ENCODE results near the gene CFAP74. TPM values are rescaled to one million over a fixed set of nuclear protein-coding genes. Genes with fewer than 3 reads are reported as not detected.

CFAP74 gene
- total and polyA plus RNA-seq, 2 of the 4 experiments (the other 2 are of a cell fraction) = not detected

GRCh38 chr1:2050461-2050792 lies 46.8 kb upstream of the CFAP74 start:
- POLR2A ChIA-PET (ENCODE audit: unreplicated experiment) = no interaction called here
- Histone ChIP-seq H2BK120ac (ENCODE audit: low read depth, low read length) (no peak overlapping the region), H2AFZ (replicated peaks; ENCODE audit: low read length, poor library complexity) (no peak overlapping the region), H2BK15ac (ENCODE audit: low read depth, low read length) (no peak overlapping the region), H3K4me1 (ENCODE audit: control insufficient read depth, insufficient read depth, low read length) (no peaks in the 10 kb centered on the region), H3K9me1 (ENCODE audit: insufficient read depth, low read length) (no peaks in the 10 kb centered on the region), H3K36me3 (ENCODE audit: control insufficient read depth, insufficient read depth, low read length) (no peaks in the 10 kb centered on the region), H2AK5ac (ENCODE audit: low read depth, low read length) (no peak overlapping the region), H4K91ac (ENCODE audit: insufficient read depth, low read depth, low read length) (no peak overlapping the region), H4K20me1 (ENCODE audit: insufficient read depth, low read length) (no peaks in the 10 kb centered on the region; the same call in 1 of the 2 replicates), H3K4ac (ENCODE audit: low read depth, low read length) (no peak overlapping the region), H3K9ac (ENCODE audit: low read depth, low read length) (no peak overlapping the region), H3K27me3 (ENCODE audit: control insufficient read depth, insufficient read depth, low read length) (peaks cover 61% of the 10 kb centered on the region), H3K79me1 (ENCODE audit: low read depth in 1 of 2, low read length in 2 of 2) (no peaks in the 10 kb centered on the region), H3K18ac (ENCODE audit: low read depth, low read length) (no peak overlapping the region), H3K23ac (ENCODE audit: low read depth, low read length) (no peak overlapping the region), H3K27ac (ENCODE audit: insufficient read depth, low read length) (no peak overlapping the region), H3K14ac (replicated peaks; ENCODE audit: low read depth, low read length) (no peak overlapping the region), H4K8ac (ENCODE audit: low read depth in 2 of 2, low read length in 2 of 2) (no peak overlapping the region), H2BK5ac (ENCODE audit: low read depth, low read length, poor library complexity, severe bottlenecking) (no peak overlapping the region), H3K4me3 (ENCODE audit: insufficient read depth, low read depth, low read length) (no peak overlapping the region), H4K5ac (ENCODE audit: low read depth, low read length) (no peak overlapping the region), H2AK9ac (replicated peaks; ENCODE audit: low read depth, low read length, poor library complexity) (no peak overlapping the region), H2BK20ac (ENCODE audit: low read depth, low read length) (no peak overlapping the region), H3K9me3 (ENCODE audit: control insufficient read depth, insufficient read depth, low read length) (no peaks in the 10 kb centered on the region; the same call in 1 of the 2 replicates), H3K4me2 (ENCODE audit: low read depth, low read length) (no peak overlapping the region), H3K56ac (ENCODE audit: extremely low read depth, insufficient read depth, low read length) (no peak overlapping the region)
- BruUV-seq (replicated peaks) = no TSS peak
- ATAC-seq (ENCODE audit: low read depth) (no peak), DNase-seq (no peak)
- TF ChIP-seq, protein P1, sequence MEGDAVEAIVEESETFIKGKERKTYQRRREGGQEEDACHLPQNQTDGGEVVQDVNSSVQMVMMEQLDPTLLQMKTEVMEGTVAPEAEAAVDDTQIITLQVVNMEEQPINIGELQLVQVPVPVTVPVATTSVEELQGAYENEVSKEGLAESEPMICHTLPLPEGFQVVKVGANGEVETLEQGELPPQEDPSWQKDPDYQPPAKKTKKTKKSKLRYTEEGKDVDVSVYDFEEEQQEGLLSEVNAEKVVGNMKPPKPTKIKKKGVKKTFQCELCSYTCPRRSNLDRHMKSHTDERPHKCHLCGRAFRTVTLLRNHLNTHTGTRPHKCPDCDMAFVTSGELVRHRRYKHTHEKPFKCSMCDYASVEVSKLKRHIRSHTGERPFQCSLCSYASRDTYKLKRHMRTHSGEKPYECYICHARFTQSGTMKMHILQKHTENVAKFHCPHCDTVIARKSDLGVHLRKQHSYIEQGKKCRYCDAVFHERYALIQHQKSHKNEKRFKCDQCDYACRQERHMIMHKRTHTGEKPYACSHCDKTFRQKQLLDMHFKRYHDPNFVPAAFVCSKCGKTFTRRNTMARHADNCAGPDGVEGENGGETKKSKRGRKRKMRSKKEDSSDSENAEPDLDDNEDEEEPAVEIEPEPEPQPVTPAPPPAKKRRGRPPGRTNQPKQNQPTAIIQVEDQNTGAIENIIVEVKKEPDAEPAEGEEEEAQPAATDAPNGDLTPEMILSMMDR (conservative IDR thresholded peaks at IDR 0.05; ENCODE audit: low read depth, low read length) = no peak
- TF ChIP-seq FOS (IDR thresholded peaks at IDR 0.05; ENCODE audit: low read depth, low read length) (no peak), NFE2L2 (IDR thresholded peaks at IDR 0.05; ENCODE audit: low read depth, low read length) (no peak), CEBPB (IDR thresholded peaks at IDR 0.05; ENCODE audit: low read depth, low read length) (no peak), MAFK (IDR thresholded peaks at IDR 0.05; ENCODE audit: low read depth, low read length) (no peak), MAZ (IDR thresholded peaks at IDR 0.05; ENCODE audit: borderline replicate concordance, low read depth, low read length) (no peak), CHD1 (IDR thresholded peaks at IDR 0.05; ENCODE audit: low read depth, low read length) (no peak), MXI1 (IDR thresholded peaks at IDR 0.05; ENCODE audit: borderline replicate concordance, low read depth, low read length) (no peak), SMC3 (IDR thresholded peaks at IDR 0.05; ENCODE audit: low read depth, low read length) (no peak), POLR2A (IDR thresholded peaks at IDR 0.05; ENCODE audit: low read depth, low read length) (no peak), RFX5 (IDR thresholded peaks at IDR 0.05; ENCODE audit: low read depth, low read length) (no peak), BHLHE40 (IDR thresholded peaks at IDR 0.05; ENCODE audit: low read depth, low read length) (no peak)
- TF ChIP-seq, protein P2, sequence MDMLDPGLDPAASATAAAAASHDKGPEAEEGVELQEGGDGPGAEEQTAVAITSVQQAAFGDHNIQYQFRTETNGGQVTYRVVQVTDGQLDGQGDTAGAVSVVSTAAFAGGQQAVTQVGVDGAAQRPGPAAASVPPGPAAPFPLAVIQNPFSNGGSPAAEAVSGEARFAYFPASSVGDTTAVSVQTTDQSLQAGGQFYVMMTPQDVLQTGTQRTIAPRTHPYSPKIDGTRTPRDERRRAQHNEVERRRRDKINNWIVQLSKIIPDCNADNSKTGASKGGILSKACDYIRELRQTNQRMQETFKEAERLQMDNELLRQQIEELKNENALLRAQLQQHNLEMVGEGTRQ (IDR thresholded peaks at IDR 0.05; ENCODE audit: low read depth, low read length) = no peak
- TF ChIP-seq, protein P3, sequence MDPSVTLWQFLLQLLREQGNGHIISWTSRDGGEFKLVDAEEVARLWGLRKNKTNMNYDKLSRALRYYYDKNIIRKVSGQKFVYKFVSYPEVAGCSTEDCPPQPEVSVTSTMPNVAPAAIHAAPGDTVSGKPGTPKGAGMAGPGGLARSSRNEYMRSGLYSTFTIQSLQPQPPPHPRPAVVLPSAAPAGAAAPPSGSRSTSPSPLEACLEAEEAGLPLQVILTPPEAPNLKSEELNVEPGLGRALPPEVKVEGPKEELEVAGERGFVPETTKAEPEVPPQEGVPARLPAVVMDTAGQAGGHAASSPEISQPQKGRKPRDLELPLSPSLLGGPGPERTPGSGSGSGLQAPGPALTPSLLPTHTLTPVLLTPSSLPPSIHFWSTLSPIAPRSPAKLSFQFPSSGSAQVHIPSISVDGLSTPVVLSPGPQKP (IDR thresholded peaks at IDR 0.05; ENCODE audit: borderline replicate concordance, low read depth, low read length) = no peak
- dilution Hi-C loops (cut with HindIII; ENCODE audit: low sequenced_read_pairs, unreplicated experiment) (no loop called here), in situ Hi-C loops (cut with MboI; ENCODE audit: low sequenced_read_pairs) (no loop called here), intact Hi-C loops (cut with micrococcal nuclease) (no loop called here)
- CTCF ChIA-PET = no interaction called here
- 8% methylated on average over 12 of the region's 51 CpGs; no CpG with 5 or more reads in 1 of the 2 experiments for WGBS, 2 experiments (ENCODE audit: extremely low coverage in 2 of 2, insufficient read length in 1 of 2)
